Stimulated activated CD4-positive, alpha-beta T cell treated with anti-CD3 and anti-CD28 coated beads, TNF-alpha, amount 100 ng/mL, for 24 hours (primary cell): Measurements from ENCODE around the gene TMEM218.
"Not testable (repeated sequence)": the region's sequence is repeated elsewhere in the genome, so short reads cannot be mapped to it uniquely, and the experiment has no call there.

Source experiments
- DNase-seq, 3 experiments: peaks; one replicate each; pipeline ENCODE4 v3.0.0-alpha.2; 2020; ENCODE audit warnings: low read depth in 3 of 3

Gene TMEM218

GRCh38 chr11:125090151-125090550 is 21.3 kb downstream of the TMEM218 start:
- not testable (repeated sequence) for DNase-seq

GRCh38 chr11:125089481-125089880 is 21.9 kb downstream of the TMEM218 start:
- DNase-seq: not testable (repeated sequence)

DNA sequence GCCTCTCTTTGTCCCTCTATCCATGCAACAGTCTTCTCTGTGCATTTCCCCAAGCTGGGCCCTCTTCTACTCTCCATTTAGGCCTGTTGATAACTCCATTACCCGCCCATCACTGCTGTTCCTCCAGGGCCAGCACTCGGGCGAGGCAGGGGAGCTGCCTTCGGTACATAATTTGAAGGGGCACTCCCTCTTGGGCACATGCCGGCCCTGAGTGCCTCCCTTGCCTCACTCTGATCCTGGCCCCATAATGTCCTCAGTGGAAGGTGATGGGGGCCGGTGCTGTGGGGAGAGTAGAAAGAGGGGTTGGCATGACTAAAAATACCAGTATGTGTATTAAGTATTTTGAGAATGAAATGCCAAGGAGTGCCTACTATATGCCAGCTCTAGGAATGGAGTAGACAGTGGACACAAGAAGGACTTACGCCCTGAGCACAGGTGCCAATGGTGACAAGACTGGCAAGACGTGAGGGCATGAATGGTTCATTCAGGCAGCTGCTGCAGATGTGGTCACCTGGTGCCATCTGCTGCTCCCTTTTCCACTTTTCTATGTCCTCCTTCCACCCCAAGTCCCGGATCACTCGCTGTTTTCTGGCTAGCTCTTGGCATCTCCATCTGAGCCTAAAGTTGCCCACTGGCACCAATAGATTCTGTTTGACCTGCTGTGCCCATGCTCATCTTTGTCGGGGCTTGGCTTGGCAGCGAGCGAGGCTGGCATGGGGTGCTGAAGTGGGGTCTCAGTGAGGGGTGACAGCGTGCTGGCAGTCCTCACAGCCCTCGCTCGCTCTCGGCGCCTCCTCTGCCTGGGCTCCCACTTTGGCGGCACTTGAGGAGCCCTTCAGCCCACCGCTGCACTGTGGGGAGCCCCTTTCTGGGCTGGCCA is 22.6 kb downstream of the TMEM218 start:
- DNase-seq: no peak

DNA sequence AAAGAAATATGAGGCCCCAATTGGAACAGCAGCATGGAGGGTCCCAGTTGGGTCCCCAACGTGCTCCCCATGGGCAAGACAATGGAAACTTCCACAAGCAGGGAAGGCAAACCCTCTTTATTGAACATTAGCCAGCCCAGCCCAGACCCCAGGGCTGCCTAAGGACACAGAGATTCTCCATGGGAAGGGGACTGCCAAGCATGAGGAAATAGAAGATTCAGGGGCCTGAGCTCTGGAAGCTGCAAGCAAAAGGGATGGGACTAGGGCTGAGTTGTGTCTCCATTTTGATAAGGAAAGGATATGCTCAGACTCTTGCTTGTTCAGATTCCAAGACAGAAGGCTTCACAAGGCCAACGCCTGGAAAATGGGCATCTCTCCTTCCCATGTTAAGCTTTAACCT is 23.3 kb downstream of the TMEM218 start:
- no peak for DNase-seq

DNA sequence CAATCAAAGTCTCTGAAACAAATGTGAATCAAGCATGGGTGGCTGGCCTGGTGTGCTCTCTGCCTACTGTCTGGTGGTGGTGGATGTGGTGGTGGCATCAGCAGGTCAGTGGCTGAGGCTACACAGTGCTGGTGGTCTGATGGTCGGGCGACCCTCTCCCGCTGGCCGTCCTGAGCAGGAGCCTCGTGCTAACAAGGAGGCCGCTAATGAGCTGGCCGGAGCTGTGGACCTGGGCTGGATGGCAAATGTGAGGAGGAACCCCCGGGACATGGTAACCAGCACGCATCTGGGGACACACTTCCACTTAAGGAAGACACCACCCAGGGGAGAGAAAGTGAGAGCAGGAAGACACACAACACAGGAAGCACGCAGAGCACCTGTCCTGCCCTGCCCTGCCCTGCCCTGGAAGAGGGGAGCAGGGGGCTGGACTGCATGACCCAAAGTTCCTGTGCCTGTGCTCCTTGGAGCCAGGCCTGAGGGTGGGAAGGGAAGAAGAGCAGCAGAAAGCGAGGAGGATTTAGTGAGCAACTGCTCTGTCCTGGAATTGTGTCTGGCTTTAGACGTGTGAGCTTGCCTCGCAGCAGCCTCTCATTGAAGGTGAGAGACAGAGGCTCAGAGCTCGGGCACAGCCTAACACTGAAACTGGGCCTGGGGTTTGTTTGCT is 24.7 kb downstream of the TMEM218 start:
- no peak for DNase-seq

DNA sequence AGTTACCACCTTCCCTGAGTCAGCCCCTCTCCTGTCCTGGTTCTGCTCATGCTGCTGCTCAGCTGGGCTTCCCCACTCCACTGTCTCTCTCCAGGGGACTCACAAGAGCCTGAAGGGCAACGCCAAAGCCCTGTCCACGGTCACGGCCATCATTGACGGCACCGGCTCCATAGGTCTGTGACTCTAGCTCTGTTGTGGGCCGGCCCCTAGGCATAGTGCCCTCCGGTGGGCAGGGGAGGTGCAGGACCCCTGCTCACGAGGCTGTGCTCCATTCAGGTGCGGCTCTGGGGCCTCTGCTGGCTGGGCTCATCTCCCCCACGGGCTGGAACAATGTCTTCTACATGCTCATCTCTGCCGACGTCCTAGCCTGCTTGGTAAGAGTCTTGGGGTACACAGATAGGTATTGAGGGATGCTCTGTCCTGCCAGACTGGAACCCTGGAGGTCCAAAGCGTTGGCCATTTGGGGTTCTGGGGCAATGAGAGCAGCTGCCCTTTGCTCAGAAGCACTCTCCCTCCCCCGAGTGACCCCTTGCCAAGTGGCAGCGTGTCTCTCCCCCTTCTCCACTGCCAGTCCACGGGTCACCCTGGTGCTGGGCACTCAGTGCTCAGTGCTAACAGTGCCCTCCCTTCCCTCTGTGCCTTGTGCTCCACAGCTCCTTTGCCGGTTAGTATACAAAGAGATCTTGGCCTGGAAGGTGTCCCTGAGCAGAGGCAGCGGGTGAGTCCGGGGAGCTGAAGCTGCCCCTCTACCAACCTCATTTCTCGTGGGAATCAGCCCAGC is 25.9 kb downstream of the TMEM218 start:
- DNase-seq: no peak

DNA sequence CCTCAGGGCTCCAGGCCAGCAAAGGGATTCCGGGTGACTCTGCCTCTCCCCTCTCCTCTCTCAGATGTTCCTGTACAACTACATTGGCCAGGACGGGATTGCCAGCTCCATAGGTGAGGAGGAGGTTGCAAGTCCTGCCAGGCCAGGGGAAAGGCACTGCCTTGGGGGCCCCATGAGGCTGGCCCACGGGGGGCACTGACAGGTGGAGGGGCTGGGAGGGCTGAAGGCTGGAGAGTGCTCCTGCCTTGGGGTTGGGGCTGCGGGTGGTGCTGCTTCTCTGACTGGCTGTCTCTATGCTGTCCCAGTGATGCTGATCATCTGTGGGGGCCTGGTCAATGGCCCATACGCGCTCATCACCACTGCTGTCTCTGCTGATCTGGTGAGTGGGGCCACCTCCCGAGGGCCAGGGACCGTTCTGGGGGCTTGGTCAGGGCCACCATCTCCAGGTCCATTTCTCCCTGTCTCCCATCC is 26.6 kb downstream of the TMEM218 start:
- DNase-seq: no peak

GRCh38 chr11:125084057-125084416 is 27.4 kb downstream of the TMEM218 start:
- no peak for DNase-seq

GRCh38 chr11:125083312-125084056 is 27.9 kb downstream of the TMEM218 start:
- DNase-seq: no peak

- no peak for DNase-seq
Observed at GRCh38 chr11:125082611-125083311, 28.7 kb downstream of the TMEM218 start.

DNA sequence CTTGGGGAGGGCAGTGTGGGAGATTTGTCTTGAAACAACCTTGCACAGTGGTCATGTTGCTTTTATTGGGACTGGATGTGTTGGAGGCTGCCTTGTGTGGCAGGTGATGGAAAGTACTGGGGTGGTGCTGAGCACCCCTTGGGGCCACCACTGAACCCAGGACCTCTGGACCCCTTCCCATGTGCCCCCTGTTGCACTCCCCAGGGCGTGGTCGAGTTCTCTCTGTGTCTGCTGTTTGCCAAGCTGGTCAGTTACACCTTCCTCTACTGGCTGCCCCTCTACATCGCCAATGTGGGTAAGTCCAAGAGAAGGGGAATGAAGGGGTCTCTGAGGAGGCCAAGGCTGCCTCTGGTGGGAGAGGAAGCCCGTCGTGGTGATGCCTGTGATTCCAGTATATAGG is 29.4 kb downstream of the TMEM218 start:
- no peak for DNase-seq

- no peak for DNase-seq
Observed at GRCh38 chr11:125081098-125081798, 30.2 kb downstream of the TMEM218 start.

DNA sequence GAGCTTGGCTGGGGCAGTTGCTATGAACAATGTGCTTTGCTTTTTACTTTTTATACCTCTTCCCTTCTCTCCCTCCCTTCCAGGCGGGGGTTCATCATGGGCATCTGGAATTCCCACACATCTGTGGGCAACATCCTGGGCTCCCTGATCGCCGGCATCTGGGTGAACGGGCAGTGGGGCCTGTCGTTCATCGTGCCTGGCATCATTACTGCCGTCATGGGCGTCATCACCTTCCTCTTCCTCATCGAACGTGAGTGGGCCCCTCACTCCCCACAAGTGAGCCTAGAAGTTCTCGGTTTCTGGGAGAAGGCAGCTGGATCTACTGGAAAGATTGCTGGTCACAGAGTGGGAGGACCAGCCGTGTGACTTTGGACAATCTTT is 30.9 kb downstream of the TMEM218 start:
- no peak for DNase-seq

GRCh38 chr11:125079878-125080530 is 31.4 kb downstream of the TMEM218 start:
- DNase-seq: no peak

DNA sequence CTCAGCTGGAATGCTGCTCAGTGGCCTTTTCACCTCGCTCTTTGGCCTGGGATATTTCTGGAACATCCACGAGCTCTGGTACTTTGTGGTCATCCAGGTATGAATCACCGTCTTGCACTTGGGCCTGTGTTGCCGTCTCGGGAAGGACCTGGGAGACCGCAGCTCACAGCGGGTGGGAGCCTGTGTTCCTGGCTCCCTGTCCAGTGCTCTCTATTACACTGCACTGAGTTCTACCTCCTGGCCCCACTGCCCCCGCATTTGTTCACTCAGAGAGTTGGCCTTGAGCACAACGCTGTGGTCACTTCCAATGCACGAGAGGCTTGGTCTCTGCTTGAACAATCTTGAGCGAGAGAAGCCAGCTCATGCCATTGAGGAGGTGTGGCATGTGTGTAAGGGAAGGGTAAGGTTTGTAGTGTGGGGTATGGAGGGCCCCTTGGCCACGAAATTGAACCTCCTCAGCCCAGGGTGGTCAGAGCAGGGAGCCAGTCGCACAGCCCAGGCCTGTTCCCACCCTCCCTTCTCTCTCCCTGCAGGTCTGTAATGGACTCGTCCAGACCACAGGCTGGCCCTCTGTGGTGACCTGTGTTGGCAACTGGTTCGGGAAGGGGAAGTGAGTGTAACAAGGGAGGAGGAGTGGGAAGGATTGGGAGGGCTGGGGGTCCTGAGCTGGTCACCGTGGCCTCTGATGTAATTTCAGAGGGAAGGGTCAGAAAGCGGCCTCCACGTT is 32.1 kb downstream of the TMEM218 start:
- DNase-seq: no peak

DNA sequence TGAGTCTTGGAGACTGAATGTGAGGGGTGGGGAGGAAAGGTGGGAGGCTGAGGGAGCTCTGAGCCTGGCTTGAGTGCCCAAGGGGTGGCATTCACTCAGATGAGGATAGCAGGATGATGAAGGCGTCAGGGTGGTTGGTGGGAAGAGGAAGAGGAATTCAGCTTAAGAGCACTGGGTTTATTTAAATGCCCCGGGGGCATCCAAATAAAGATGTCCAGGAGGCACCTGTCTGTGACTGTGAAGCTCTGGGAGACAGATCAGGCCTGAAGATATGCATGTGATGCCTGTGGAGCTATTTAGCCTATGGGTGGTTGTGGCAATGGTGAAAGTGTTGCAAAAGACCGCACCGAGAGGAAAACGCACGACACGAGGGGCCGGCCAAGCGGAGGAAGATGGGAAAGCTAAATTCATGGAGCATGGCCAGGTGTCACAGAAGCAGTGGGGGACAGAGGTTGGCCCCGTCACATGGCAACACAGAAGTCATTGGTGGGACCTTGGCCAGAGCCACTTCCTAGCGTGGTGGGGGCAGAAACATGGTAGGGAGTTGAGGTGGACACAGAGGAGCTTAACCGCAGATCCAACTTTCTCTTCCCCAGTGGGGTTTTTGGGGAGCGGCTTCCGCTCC is 32.8 kb downstream of the TMEM218 start:
- DNase-seq: no peak

DNA sequence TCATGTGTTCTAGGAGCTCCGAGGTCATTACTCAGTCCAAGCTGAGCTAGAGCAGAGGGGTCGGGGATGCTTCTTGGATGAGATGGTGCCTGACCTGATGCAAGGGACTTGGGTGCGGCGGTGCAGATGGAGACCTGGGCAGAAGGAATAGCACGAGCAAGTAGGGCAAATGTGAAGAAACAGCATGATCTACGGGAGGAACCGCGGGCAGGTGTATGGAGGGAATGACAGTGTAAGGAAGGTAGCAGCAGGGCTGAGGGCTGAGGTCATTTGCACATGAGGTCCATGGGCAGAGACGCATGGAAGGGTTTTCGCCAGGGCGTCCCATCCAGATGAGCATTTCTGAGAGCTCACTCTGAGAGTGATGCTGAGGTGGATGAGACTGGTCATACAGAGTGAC is 33.4 kb downstream of the TMEM218 start:
- no peak for DNase-seq

DNA sequence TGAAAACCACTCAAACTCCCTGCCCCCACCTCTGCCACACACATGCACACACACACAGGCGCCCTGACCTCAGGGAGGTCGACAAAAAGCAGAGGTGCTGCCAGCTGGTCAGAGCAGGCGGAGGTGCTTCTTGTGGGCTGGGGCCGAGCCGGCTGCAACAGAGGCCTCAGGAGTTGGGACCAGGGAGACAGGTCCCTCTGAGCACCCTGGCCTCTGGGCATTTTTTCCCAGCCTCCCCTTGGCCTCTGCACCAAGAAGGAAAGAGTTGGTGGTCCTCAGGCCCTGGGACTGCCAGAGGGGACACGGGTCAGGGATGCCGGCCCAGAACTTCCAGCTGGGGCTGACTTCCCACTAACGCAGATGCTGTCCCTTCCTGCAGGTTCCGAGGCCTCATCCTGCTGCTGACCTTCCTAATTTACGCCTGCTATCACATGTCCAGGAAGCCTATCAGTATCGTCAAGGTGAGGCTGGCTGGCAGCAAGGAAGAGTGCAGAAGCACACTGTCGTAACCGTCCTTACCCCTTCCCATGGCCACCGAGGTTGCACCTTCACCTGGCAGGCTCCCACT is 35.0 kb downstream of the TMEM218 start:
- no peak for DNase-seq
